CD8-positive, alpha-beta memory T cell (primary cell): ENCODE measurements around the gene INSIG1. TPM values are rescaled to one million over a fixed set of nuclear protein-coding genes. Genes with fewer than 3 reads are reported as not detected.
A peak's percentile ranks its signal among the peaks of the same experiment; 100 is the strongest.

Experiments used
- CTCF ChIA-PET: fragments of 350-600 bp; sonication (Branson Sonifier 250); formaldehyde crosslinking; loops from one replicate; lab custom pipeline; 2021; ENCODE audit warnings: antibody characterized with exemption; lab: Charles Lee
- POLR2A ChIA-PET: fragments of 350-600 bp; sonication (Branson Sonifier 250); formaldehyde crosslinking; loops from one replicate; lab custom pipeline; 2021; ENCODE audit warnings: antibody characterized with exemption; lab: Charles Lee
- DNase-seq, 5 donors: peaks; one replicate each; pipeline versions ENCODE4 v3.0.0 to v3.0.0-alpha.2; 2020 to 2022; ENCODE audit warnings: mixed read lengths in 1 of 5
- H3K27ac ChIP-seq: one replicate; pipeline ENCODE4 v1.7.0; 2013; ENCODE audit warnings: low read depth, mild to moderate bottlenecking, low read length, moderate library complexity
- H3K27me3 ChIP-seq: 2 replicates; pipeline ENCODE4 v1.7.0; 2013; ENCODE audit warnings: low read length, mild to moderate bottlenecking; ENCODE audit not compliant: insufficient read depth, poor library complexity, severe bottlenecking
- H3K36me3 ChIP-seq: 2 replicates; pipeline ENCODE4 v1.7.0; 2013; ENCODE audit warnings: mild to moderate bottlenecking, low read length, moderate library complexity; ENCODE audit not compliant: insufficient read depth
- H3K4me1 ChIP-seq: 2 replicates; pipeline ENCODE4 v1.7.0; 2013; ENCODE audit warnings: mild to moderate bottlenecking, low read length, moderate library complexity; ENCODE audit not compliant: insufficient read depth
- H3K4me3 ChIP-seq: 2 replicates; pipeline ENCODE4 v1.7.0; 2013; ENCODE audit warnings: mild to moderate bottlenecking, low read length
- H3K9me3 ChIP-seq: 2 replicates; pipeline ENCODE4 v1.7.0; 2013; ENCODE audit warnings: mild to moderate bottlenecking, low read length
- H3K27ac Mint-ChIP-seq, 8 donors: one replicate each; pipeline ENCODE4 v1.8.0; 2020 to 2021; ENCODE audit warnings: mixed read lengths in 8 of 8, mild to moderate bottlenecking in 6 of 8, inconsistent platforms in 3 of 8, moderate library complexity in 3 of 8
- H3K27me3 Mint-ChIP-seq, 2 donors: one replicate each; pipeline ENCODE4 v1.8.0; 2020 to 2021; ENCODE audit warnings: mixed read lengths in 2 of 2, mild to moderate bottlenecking in 1 of 2, moderate library complexity in 1 of 2
- H3K36me3 Mint-ChIP-seq, 3 donors: one replicate each; pipeline ENCODE4 v1.8.0; 2020 to 2021; ENCODE audit warnings: mixed read lengths in 3 of 3, inconsistent platforms in 1 of 3, mild to moderate bottlenecking in 1 of 3
- H3K4me1 Mint-ChIP-seq, 3 donors: one replicate each; pipeline ENCODE4 v1.8.0; 2020 to 2021; ENCODE audit warnings: mixed read lengths in 3 of 3, inconsistent platforms in 1 of 3, mild to moderate bottlenecking in 1 of 3
- H3K4me3 Mint-ChIP-seq, 7 donors: one replicate each; pipeline ENCODE4 v1.8.0; 2020 to 2021; ENCODE audit warnings: mixed read lengths in 7 of 7, mild to moderate bottlenecking in 6 of 7, moderate library complexity in 4 of 7, inconsistent platforms in 2 of 7
- H3K9me3 Mint-ChIP-seq, 5 donors: one replicate each; pipeline ENCODE4 v1.8.0; 2020 to 2022; ENCODE audit warnings: mixed read lengths in 5 of 5, mild to moderate bottlenecking in 3 of 5, moderate library complexity in 2 of 5, inconsistent platforms in 1 of 5
- polyA plus RNA-seq: library from polyadenylated mRNA; unstranded; fragments of 300-500 nt; fragmentation: Illumina TruSeq; gene quantifications from one replicate; pipeline ENCODE4 v1.2.3, GENCODE V29; 2021
- total RNA-seq, 2 experiments: library from RNA; stranded (reverse); gene quantifications; one replicate each; pipeline ENCODE4 v1.2.3, GENCODE V29; 2021

Gene INSIG1
- total and polyA plus RNA-seq, 3 experiments from 2014 or later = 25.0 to 29.5 (median 27.3) TPM

- peaks cover 4 to 24% (median 16%) of the 10 kb centered on the region in 3 donors for H3K4me1 Mint-ChIP-seq
- ChIA-PET POLR2A (no interaction called here), CTCF (no interaction called here)
- no peaks in the 10 kb centered on the region for H3K36me3 Mint-ChIP-seq
- Histone ChIP-seq H3K36me3 (no peaks in the 10 kb centered on the region), H3K4me3 (no peak overlapping the region), H3K9me3 (no peaks in the 10 kb centered on the region), H3K4me1 (peaks cover 3% of the 10 kb centered on the region), H3K27me3 (no peaks in the 10 kb centered on the region), H3K27ac (no peak overlapping the region)
- DNase-seq = no peak
- H3K27ac Mint-ChIP-seq = peak overlapping the region in 2 of 8 donors; percentile 17 to 43
- peaks cover 4 to 13% of the 10 kb centered on the region in 2 donors for H3K27me3 Mint-ChIP-seq
- no peaks in the 10 kb centered on the region for H3K9me3 Mint-ChIP-seq
- H3K4me3 Mint-ChIP-seq = no peak overlapping the region
Measured at GRCh38 chr7:155284496-155285274, 13.0 kb upstream of the INSIG1 start.

- Histone ChIP-seq H3K27me3 (no peaks in the 10 kb centered on the region), H3K4me3 (no peak overlapping the region), H3K27ac (no peak overlapping the region), H3K4me1 (peaks cover 3% of the 10 kb centered on the region), H3K9me3 (no peaks in the 10 kb centered on the region), H3K36me3 (no peaks in the 10 kb centered on the region)
- no peak for DNase-seq
- Mint-ChIP-seq H3K27me3 (peaks cover under 1 to 13% of the 10 kb centered on the region in 2 donors), H3K4me1 (peaks cover 4 to 24% (median 16%) of the 10 kb centered on the region in 3 donors), H3K27ac (no peak overlapping the region), H3K9me3 (no peaks in the 10 kb centered on the region), H3K36me3 (no peaks in the 10 kb centered on the region), H3K4me3 (no peak overlapping the region)
- POLR2A ChIA-PET = no interaction called here
- CTCF ChIA-PET = no interaction called here
Measured at GRCh38 chr7:155285423-155285822, 12.3 kb upstream of the INSIG1 start.

- Histone ChIP-seq H3K36me3 (no peaks in the 10 kb centered on the region), H3K27ac (no peak overlapping the region), H3K9me3 (no peaks in the 10 kb centered on the region), H3K27me3 (no peaks in the 10 kb centered on the region), H3K4me1 (peaks cover 3% of the 10 kb centered on the region), H3K4me3 (no peak overlapping the region)
- peaks cover 4 to 24% (median 16%) of the 10 kb centered on the region in 3 donors for H3K4me1 Mint-ChIP-seq
- no peak overlapping the region for H3K4me3 Mint-ChIP-seq
- no peaks in the 10 kb centered on the region for H3K9me3 Mint-ChIP-seq
- ChIA-PET CTCF (no interaction called here), POLR2A (no interaction called here)
- H3K27ac Mint-ChIP-seq = no peak overlapping the region
- no peaks in the 10 kb centered on the region for H3K36me3 Mint-ChIP-seq
- no peak for DNase-seq
- peaks cover 0 to 13% of the 10 kb centered on the region in 2 donors for H3K27me3 Mint-ChIP-seq
Measured at GRCh38 chr7:155285833-155286232, 11.8 kb upstream of the INSIG1 start.

GRCh38 chr7:155286686-155287085, 11.0 kb upstream of the INSIG1 start:
- ChIA-PET POLR2A (no interaction called here), CTCF (no interaction called here)
- Mint-ChIP-seq H3K4me1 (peaks cover 4 to 24% (median 16%) of the 10 kb centered on the region in 3 donors), H3K9me3 (no peaks in the 10 kb centered on the region), H3K27me3 (peaks cover 0 to 13% of the 10 kb centered on the region in 2 donors), H3K4me3 (no peak overlapping the region), H3K36me3 (no peaks in the 10 kb centered on the region), H3K27ac (peak overlapping the region in 2 of 8 donors; percentile 38 to 74)
- no peak for DNase-seq
- Histone ChIP-seq H3K9me3 (no peaks in the 10 kb centered on the region), H3K4me1 (peaks cover 3% of the 10 kb centered on the region), H3K36me3 (no peaks in the 10 kb centered on the region), H3K27me3 (no peaks in the 10 kb centered on the region), H3K4me3 (no peak overlapping the region), H3K27ac (no peak overlapping the region)

- H3K27me3 ChIP-seq = no peaks in the 10 kb centered on the region
- H3K9me3 Mint-ChIP-seq = no peaks in the 10 kb centered on the region
- no peak for DNase-seq
- H3K9me3 ChIP-seq = no peaks in the 10 kb centered on the region
- H3K27me3 Mint-ChIP-seq = peaks cover 0 to 13% of the 10 kb centered on the region in 2 donors
- H3K4me1 Mint-ChIP-seq = peaks cover 4 to 24% (median 16%) of the 10 kb centered on the region in 3 donors
- no peak overlapping the region for H3K4me3 Mint-ChIP-seq
- no peaks in the 10 kb centered on the region for H3K36me3 Mint-ChIP-seq
- ChIA-PET POLR2A (no interaction called here), CTCF (no interaction called here)
- H3K4me1 ChIP-seq = peaks cover 3% of the 10 kb centered on the region
- no peak overlapping the region for H3K27ac ChIP-seq
- H3K27ac Mint-ChIP-seq = peak overlapping the region in 1 of 8 donors; percentile 38
- H3K36me3 ChIP-seq = no peaks in the 10 kb centered on the region
- no peak overlapping the region for H3K4me3 ChIP-seq
Measured at GRCh38 chr7:155287284-155287935, 10.3 kb upstream of the INSIG1 start.

GRCh38 chr7:155288055-155288454, 9.6 kb upstream of the INSIG1 start:
- no peaks in the 10 kb centered on the region for H3K9me3 Mint-ChIP-seq
- peaks cover 5 to 15% of the 10 kb centered on the region in 2 donors for H3K27me3 Mint-ChIP-seq
- Histone ChIP-seq H3K9me3 (no peaks in the 10 kb centered on the region), H3K27me3 (no peaks in the 10 kb centered on the region), H3K4me1 (peaks cover 3% of the 10 kb centered on the region), H3K36me3 (no peaks in the 10 kb centered on the region), H3K4me3 (no peak overlapping the region), H3K27ac (no peak overlapping the region)
- no peak for DNase-seq
- CTCF ChIA-PET = no interaction called here
- POLR2A ChIA-PET = no interaction called here
- H3K4me3 Mint-ChIP-seq = no peak overlapping the region
- H3K36me3 Mint-ChIP-seq = peaks cover 0 to 2% (median 0%) of the 10 kb centered on the region in 3 donors
- H3K27ac Mint-ChIP-seq = no peak overlapping the region
- H3K4me1 Mint-ChIP-seq = peaks cover 4 to 24% (median 16%) of the 10 kb centered on the region in 3 donors

GRCh38 chr7:155289107-155289506, 8.6 kb upstream of the INSIG1 start:
- H3K27ac Mint-ChIP-seq = no peak overlapping the region
- no peaks in the 10 kb centered on the region for H3K36me3 ChIP-seq
- no peaks in the 10 kb centered on the region for H3K9me3 Mint-ChIP-seq
- CTCF ChIA-PET = interaction anchor here (1.1 to 1.2 kb wide), 2 partner anchors 347 to 364 kb away, joined by 3 to 4 read pairs; no protein-coding TSS in a partner anchor
- POLR2A ChIA-PET = no interaction called here
- H3K27me3 Mint-ChIP-seq = peaks cover 5 to 18% of the 10 kb centered on the region in 2 donors
- H3K27ac ChIP-seq = no peak overlapping the region
- H3K27me3 ChIP-seq = no peaks in the 10 kb centered on the region
- H3K4me3 ChIP-seq = no peak overlapping the region
- H3K9me3 ChIP-seq = no peaks in the 10 kb centered on the region
- H3K4me1 Mint-ChIP-seq = peaks cover 4 to 24% (median 16%) of the 10 kb centered on the region in 3 donors
- H3K4me3 Mint-ChIP-seq = no peak overlapping the region
- peaks cover 0 to 2% (median 0%) of the 10 kb centered on the region in 3 donors for H3K36me3 Mint-ChIP-seq
- peaks cover 3% of the 10 kb centered on the region for H3K4me1 ChIP-seq
- DNase-seq = no peak

- peaks cover 5 to 18% of the 10 kb centered on the region in 2 donors for H3K27me3 Mint-ChIP-seq
- no peaks in the 10 kb centered on the region for H3K9me3 ChIP-seq
- POLR2A ChIA-PET = no interaction called here
- peaks cover 3% of the 10 kb centered on the region for H3K4me1 ChIP-seq
- no peak for DNase-seq
- no peaks in the 10 kb centered on the region for H3K36me3 ChIP-seq
- H3K27me3 ChIP-seq = no peaks in the 10 kb centered on the region
- H3K36me3 Mint-ChIP-seq = peaks cover 0 to 2% (median 0%) of the 10 kb centered on the region in 3 donors
- no peaks in the 10 kb centered on the region for H3K9me3 Mint-ChIP-seq
- no peak overlapping the region for H3K27ac ChIP-seq
- H3K4me3 ChIP-seq = no peak overlapping the region
- CTCF ChIA-PET = interaction anchor here (1.1 kb wide), 1 partner anchor 364 kb away, joined by 3 read pairs; no protein-coding TSS in a partner anchor
- peaks cover 4 to 24% (median 16%) of the 10 kb centered on the region in 3 donors for H3K4me1 Mint-ChIP-seq
- H3K27ac Mint-ChIP-seq = peak overlapping the region in 1 of 8 donors; percentile 74
- H3K4me3 Mint-ChIP-seq = no peak overlapping the region
Measured at GRCh38 chr7:155289949-155290501, 7.7 kb upstream of the INSIG1 start.
